ENCODE results near the gene AQP10. TPM values are rescaled to one million over a fixed set of nuclear protein-coding genes. Genes with fewer than 3 reads are reported as not detected.
"Not testable (repeated sequence)": the region's sequence is repeated elsewhere in the genome, so short reads cannot be mapped to it uniquely, and the experiment has no call there.

Gene AQP10
- total RNA-seq, 4 donors from 2014 or later: 0.21 TPM; not detected in 3

DNA sequence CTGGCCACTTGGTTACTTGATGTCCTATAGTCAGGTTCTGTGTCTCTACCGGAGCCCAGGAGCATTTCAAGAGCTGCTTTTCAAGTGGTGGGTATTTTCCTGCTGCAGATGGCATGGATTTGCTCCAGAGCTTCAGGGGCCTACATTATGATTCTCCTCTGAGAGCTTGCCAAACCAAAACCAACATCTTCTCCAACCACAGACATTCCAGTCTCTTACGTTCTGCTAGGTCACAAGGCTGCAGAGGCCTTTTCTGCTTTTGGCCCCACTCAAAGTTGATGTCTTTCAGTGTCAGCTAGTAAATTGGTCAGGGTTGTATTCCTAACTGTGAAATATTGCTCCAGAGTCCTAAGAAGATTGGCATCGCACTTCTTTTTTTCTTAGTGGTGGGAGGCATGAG lies 14.7 kb upstream of the AQP10 start:
- H3K27ac ChIP-seq: no peak overlapping the region
- H3K4me1 ChIP-seq: no peaks in the 10 kb centered on the region
- no peak for DNase-seq (ENCODE audit: low spot score in 2 of 2)
- WGBS, 2 donors: 82 to 84% methylated on average over 3 of the region's 3 CpGs
- no peaks in the 10 kb centered on the region for H3K9me3 ChIP-seq
- H3K4me3 ChIP-seq: no peak overlapping the region
- TF ChIP-seq EP300 (IDR thresholded peaks at IDR 0.05) (no peak), POLR2A (IDR thresholded peaks at IDR 0.05) (no peak)
- TF ChIP-seq, protein P1, sequence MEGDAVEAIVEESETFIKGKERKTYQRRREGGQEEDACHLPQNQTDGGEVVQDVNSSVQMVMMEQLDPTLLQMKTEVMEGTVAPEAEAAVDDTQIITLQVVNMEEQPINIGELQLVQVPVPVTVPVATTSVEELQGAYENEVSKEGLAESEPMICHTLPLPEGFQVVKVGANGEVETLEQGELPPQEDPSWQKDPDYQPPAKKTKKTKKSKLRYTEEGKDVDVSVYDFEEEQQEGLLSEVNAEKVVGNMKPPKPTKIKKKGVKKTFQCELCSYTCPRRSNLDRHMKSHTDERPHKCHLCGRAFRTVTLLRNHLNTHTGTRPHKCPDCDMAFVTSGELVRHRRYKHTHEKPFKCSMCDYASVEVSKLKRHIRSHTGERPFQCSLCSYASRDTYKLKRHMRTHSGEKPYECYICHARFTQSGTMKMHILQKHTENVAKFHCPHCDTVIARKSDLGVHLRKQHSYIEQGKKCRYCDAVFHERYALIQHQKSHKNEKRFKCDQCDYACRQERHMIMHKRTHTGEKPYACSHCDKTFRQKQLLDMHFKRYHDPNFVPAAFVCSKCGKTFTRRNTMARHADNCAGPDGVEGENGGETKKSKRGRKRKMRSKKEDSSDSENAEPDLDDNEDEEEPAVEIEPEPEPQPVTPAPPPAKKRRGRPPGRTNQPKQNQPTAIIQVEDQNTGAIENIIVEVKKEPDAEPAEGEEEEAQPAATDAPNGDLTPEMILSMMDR (IDR thresholded peaks at IDR 0.05): no peak
- H3K27me3 ChIP-seq: no peaks in the 10 kb centered on the region
- no peaks in the 10 kb centered on the region for H3K36me3 ChIP-seq

- DNase-seq (ENCODE audit: low spot score in 2 of 2); H3K4me3 ChIP-seq; H3K27ac ChIP-seq; H3K36me3 ChIP-seq; H3K27me3 ChIP-seq; H3K4me1 ChIP-seq; H3K9me3 ChIP-seq: not testable (repeated sequence)
- 49 to 58% methylated on average over 4 of the region's 4 CpGs for WGBS, 2 donors
Observed at GRCh38 chr1:154307670-154308270, 13.1 kb upstream of the AQP10 start.

DNA sequence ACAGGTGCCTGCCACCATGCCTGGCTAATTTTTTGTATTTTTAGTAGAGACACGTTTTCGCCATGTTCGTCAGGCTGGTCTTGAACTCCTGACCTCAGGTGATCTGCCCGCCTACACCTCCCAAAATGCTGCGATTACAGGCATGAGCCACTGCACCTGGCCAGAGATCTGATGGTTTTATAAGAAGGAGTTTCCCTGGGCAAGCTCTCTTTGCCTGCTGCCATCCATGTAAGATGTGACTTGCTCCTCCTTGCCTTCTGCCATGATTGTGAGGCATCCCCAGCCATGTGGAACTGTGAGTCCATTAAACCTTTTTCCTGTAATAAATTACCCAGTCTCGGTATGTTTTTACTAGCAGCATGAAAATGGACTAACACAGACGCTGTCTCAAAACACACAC lies 11.8 kb upstream of the AQP10 start:
- H3K9me3 ChIP-seq; H3K36me3 ChIP-seq; H3K27ac ChIP-seq; H3K27me3 ChIP-seq; H3K4me1 ChIP-seq; DNase-seq (ENCODE audit: low spot score in 2 of 2); H3K4me3 ChIP-seq: not testable (repeated sequence)
- 91 to 92% methylated on average over 7 of the region's 7 CpGs for WGBS, 2 donors

- DNase-seq (ENCODE audit: low spot score in 2 of 2); H3K9me3 ChIP-seq; H3K4me3 ChIP-seq; H3K27ac ChIP-seq; H3K36me3 ChIP-seq; H3K27me3 ChIP-seq; H3K4me1 ChIP-seq: not testable (repeated sequence)
- 77 to 83% methylated on average over 11 to 13 of the region's 13 CpGs for WGBS, 2 donors
Observed at GRCh38 chr1:154312229-154313065, 8.4 kb upstream of the AQP10 start.

- DNase-seq (ENCODE audit: low spot score in 2 of 2): no peak
- H3K36me3 ChIP-seq: no peaks in the 10 kb centered on the region
- no peaks in the 10 kb centered on the region for H3K27me3 ChIP-seq
- peaks cover 0 to 7% (median 0%) of the 10 kb centered on the region in 4 donors for H3K9me3 ChIP-seq
- H3K27ac ChIP-seq: no peak overlapping the region
- no peak overlapping the region for H3K4me3 ChIP-seq
- 86 to 87% methylated on average over 10 of the region's 10 CpGs for WGBS, 2 donors
- TF ChIP-seq, protein P1 (IDR thresholded peaks at IDR 0.05): no peak
- TF ChIP-seq POLR2A (IDR thresholded peaks at IDR 0.05): no peak
- TF ChIP-seq EP300 (IDR thresholded peaks at IDR 0.05): no peak
- no peaks in the 10 kb centered on the region for H3K4me1 ChIP-seq
Observed at GRCh38 chr1:154313066-154313356, 7.9 kb upstream of the AQP10 start.

DNA sequence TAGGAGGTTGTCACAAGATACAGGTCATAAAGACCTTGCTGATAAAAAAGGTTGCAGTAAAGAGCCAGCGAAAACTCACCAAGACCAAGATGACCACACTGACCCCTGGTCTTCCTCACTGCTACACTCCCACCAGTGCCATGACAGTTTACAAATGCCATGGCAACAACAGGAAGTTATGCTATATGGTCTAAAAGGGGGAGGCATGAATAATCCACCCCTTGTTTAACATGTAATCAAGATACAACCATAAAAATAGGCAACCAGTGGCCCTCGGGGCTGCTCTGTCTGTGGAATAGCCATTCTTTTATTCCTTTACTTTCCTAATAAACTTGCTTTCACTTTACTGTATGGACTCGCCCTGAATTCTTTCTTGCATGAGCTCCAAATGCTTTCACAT lies 6.7 kb upstream of the AQP10 start:
- H3K4me3 ChIP-seq; H3K36me3 ChIP-seq; H3K27ac ChIP-seq; H3K9me3 ChIP-seq; H3K27me3 ChIP-seq; DNase-seq (ENCODE audit: low spot score in 2 of 2); H3K4me1 ChIP-seq: not testable (repeated sequence)
- 59 to 61% methylated on average over 3 of the region's 3 CpGs for WGBS, 2 donors

- DNase-seq (ENCODE audit: low spot score in 2 of 2): no peak
- Histone ChIP-seq H3K27me3 (peaks cover 0 to 4% of the 10 kb centered on the region in 2 donors), H3K9me3 (peaks cover 0 to 7% (median 0%) of the 10 kb centered on the region in 4 donors), H3K4me1 (no peaks in the 10 kb centered on the region), H3K36me3 (no peaks in the 10 kb centered on the region), H3K27ac (no peak overlapping the region), H3K4me3 (no peak overlapping the region)
- TF ChIP-seq POLR2A (IDR thresholded peaks at IDR 0.05): no peak
- no peak for TF ChIP-seq EP300 (IDR thresholded peaks at IDR 0.05)
- TF ChIP-seq, protein P1 (IDR thresholded peaks at IDR 0.05): no peak
- 82 to 84% methylated on average over 1 of the region's 1 CpG for WGBS, 2 donors
Observed at GRCh38 chr1:154316704-154317103, 4.2 kb upstream of the AQP10 start.
